ENCODE data around the gene KAT2B.
"Not testable (repeated sequence)": the region's sequence is repeated elsewhere in the genome, so short reads cannot be mapped to it uniquely, and the experiment has no call there.

The KAT2B gene

DNA sequence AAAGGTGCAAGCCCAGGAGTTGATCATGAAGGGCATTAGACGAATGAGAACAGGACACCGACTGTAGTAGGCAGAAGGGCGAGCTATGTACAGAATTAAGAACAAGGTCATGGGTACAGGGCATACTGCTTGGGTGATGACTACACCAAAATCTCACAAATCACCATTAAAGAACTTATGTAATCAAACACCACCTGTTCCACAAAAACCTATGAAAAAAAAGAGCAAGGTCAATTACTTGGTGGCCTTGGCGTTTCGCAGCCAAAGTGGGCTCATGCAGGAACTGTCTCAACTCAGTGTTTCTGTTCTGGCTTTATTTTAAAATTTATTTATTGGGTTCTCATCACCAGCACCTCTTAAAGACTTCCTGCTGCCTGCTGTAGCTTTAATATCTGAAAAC lies 2.1 kb downstream of the KAT2B start:
- TF ChIP-seq, protein P1, sequence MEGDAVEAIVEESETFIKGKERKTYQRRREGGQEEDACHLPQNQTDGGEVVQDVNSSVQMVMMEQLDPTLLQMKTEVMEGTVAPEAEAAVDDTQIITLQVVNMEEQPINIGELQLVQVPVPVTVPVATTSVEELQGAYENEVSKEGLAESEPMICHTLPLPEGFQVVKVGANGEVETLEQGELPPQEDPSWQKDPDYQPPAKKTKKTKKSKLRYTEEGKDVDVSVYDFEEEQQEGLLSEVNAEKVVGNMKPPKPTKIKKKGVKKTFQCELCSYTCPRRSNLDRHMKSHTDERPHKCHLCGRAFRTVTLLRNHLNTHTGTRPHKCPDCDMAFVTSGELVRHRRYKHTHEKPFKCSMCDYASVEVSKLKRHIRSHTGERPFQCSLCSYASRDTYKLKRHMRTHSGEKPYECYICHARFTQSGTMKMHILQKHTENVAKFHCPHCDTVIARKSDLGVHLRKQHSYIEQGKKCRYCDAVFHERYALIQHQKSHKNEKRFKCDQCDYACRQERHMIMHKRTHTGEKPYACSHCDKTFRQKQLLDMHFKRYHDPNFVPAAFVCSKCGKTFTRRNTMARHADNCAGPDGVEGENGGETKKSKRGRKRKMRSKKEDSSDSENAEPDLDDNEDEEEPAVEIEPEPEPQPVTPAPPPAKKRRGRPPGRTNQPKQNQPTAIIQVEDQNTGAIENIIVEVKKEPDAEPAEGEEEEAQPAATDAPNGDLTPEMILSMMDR (IDR thresholded peaks at IDR 0.05; ENCODE audit: low read depth, low read length) = no peak
- no peak for TF ChIP-seq EZH2phosphoT487 (IDR thresholded peaks at IDR 0.05; ENCODE audit: low read depth)
- no peak overlapping the region for H2AFZ ChIP-seq (ENCODE audit: low read depth, low read length)
- no peak overlapping the region for H3K4me2 ChIP-seq (ENCODE audit: low read length)
- no peaks in the 10 kb centered on the region for H3K9me3 ChIP-seq (ENCODE audit: insufficient read depth, low read length)
- H3K4me1 ChIP-seq (ENCODE audit: low read length) = peaks cover 40% of the 10 kb centered on the region
- no peak overlapping the region for H3K4me3 ChIP-seq (ENCODE audit: low read length)
- no peak overlapping the region for H3K27ac ChIP-seq (ENCODE audit: low read length)
- no peaks in the 10 kb centered on the region for H3K36me3 ChIP-seq (replicated peaks; ENCODE audit: low read depth, low read length)
- peaks cover 9% of the 10 kb centered on the region; the same call in 1 of the 2 replicates for H4K20me1 ChIP-seq (ENCODE audit: insufficient read depth, low read length)
- no peak overlapping the region for H3K9ac ChIP-seq (ENCODE audit: low read length)
- H3K79me2 ChIP-seq (ENCODE audit: low read length) = peaks cover 31% of the 10 kb centered on the region
- H3K27me3 ChIP-seq (ENCODE audit: low read depth, low read length) = no peaks in the 10 kb centered on the region

DNA sequence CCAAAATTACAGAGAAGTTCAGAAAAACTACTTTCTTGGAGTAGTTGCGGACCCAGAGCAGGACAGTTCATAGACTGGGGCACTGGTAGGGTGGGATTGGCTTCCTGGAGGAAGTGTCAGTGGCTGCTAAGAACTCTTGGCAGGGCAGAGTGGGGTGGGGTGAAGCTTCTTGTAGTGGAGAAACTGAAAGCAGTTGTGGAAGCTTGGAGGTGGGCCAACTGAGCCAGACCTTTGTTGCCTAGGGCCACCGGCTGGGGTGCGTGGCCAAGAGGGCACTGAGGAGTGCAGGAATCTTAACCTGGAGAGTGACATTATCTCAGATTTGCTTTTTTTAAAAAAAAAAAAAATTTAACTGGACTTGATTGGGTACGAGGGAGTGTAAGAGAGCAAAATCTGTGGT lies 3.1 kb downstream of the KAT2B start:
- Histone ChIP-seq H3K4me1 (ENCODE audit: low read length) (peaks cover 48% of the 10 kb centered on the region), H4K20me1 (ENCODE audit: insufficient read depth, low read length) (peaks cover 9% of the 10 kb centered on the region; the same call in 1 of the 2 replicates), H3K4me2 (ENCODE audit: low read length) (peak overlapping the region; percentile 76), H3K27ac (ENCODE audit: low read length) (no peak overlapping the region), H3K27me3 (ENCODE audit: low read depth, low read length) (no peaks in the 10 kb centered on the region), H3K79me2 (ENCODE audit: low read length) (peaks cover 33% of the 10 kb centered on the region), H2AFZ (ENCODE audit: low read depth, low read length) (no peak overlapping the region), H3K9ac (ENCODE audit: low read length) (peak overlapping the region; percentile 44), H3K9me3 (ENCODE audit: insufficient read depth, low read length) (no peaks in the 10 kb centered on the region), H3K36me3 (replicated peaks; ENCODE audit: low read depth, low read length) (no peaks in the 10 kb centered on the region), H3K4me3 (ENCODE audit: low read length) (peak overlapping the region; percentile 46)
- TF ChIP-seq, protein P1 (IDR thresholded peaks at IDR 0.05; ENCODE audit: low read depth, low read length) = no peak
- no peak for TF ChIP-seq EZH2phosphoT487 (IDR thresholded peaks at IDR 0.05; ENCODE audit: low read depth)

DNA sequence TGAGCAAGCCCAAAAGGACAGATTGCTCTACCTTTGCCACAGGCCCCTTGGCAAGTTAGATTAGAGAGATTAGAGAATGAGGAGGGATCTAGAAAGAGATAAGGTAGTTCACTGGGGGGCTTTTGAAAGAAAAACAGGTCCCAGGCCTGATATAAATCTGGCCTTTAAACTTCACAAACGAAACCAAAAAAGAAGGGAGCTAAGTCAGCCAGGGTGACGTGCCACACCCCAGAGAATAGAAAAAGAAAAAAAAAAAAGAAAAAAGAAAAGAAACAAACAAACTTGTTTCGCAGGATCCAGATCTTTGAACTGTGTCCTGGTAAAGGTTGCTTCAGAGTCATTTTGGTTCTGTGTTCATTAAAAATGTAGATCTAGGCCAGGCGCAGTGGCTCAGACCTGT lies 3.6 kb downstream of the KAT2B start:
- H3K4me1 ChIP-seq (ENCODE audit: low read length) = peaks cover 48% of the 10 kb centered on the region
- no peak for TF ChIP-seq EZH2phosphoT487 (IDR thresholded peaks at IDR 0.05; ENCODE audit: low read depth)
- TF ChIP-seq, protein P1 (IDR thresholded peaks at IDR 0.05; ENCODE audit: low read depth, low read length) = no peak
- peak overlapping the region; percentile 46 for H3K4me3 ChIP-seq (ENCODE audit: low read length)
- peaks cover 33% of the 10 kb centered on the region for H3K79me2 ChIP-seq (ENCODE audit: low read length)
- H2AFZ ChIP-seq (ENCODE audit: low read depth, low read length) = 0 out of 2 replicates have a peak overlapping the region, but pooled peaks have one; percentile 7
- H3K27ac ChIP-seq (ENCODE audit: low read length) = no peak overlapping the region
- H3K27me3 ChIP-seq (ENCODE audit: low read depth, low read length) = no peaks in the 10 kb centered on the region
- H3K9ac ChIP-seq (ENCODE audit: low read length) = peak overlapping the region; percentile 44
- no peaks in the 10 kb centered on the region for H3K9me3 ChIP-seq (ENCODE audit: insufficient read depth, low read length)
- no peaks in the 10 kb centered on the region for H3K36me3 ChIP-seq (replicated peaks; ENCODE audit: low read depth, low read length)
- peaks cover 9% of the 10 kb centered on the region; the same call in 1 of the 2 replicates for H4K20me1 ChIP-seq (ENCODE audit: insufficient read depth, low read length)
- H3K4me2 ChIP-seq (ENCODE audit: low read length) = peak overlapping the region; percentile 76

- peaks cover 57% of the 10 kb centered on the region for H3K4me1 ChIP-seq (ENCODE audit: low read length)
- not testable (repeated sequence) for H3K9ac ChIP-seq (ENCODE audit: low read length); H2AFZ ChIP-seq (ENCODE audit: low read depth, low read length); H3K27ac ChIP-seq (ENCODE audit: low read length); H3K4me2 ChIP-seq (ENCODE audit: low read length); H4K20me1 ChIP-seq (ENCODE audit: insufficient read depth, low read length); H3K4me3 ChIP-seq (ENCODE audit: low read length); H3K9me3 ChIP-seq (ENCODE audit: insufficient read depth, low read length); H3K36me3 ChIP-seq (replicated peaks; ENCODE audit: low read depth, low read length); H3K27me3 ChIP-seq (ENCODE audit: low read depth, low read length)
- H3K79me2 ChIP-seq (ENCODE audit: low read length) = peaks cover 38% of the 10 kb centered on the region
Measured at GRCh38 chr3:20045141-20045540, 4.9 kb downstream of the KAT2B start.
